HEK293 (cell line): ENCODE measurements around the gene NTN5.

Experiments used
- KLF9 ChIP-seq: fragments of 450-650 bp; formaldehyde crosslinking; IDR thresholded peaks from 2 replicates; pipeline ENCODE4 v1.5.1; 2016; ENCODE audit warnings: missing biosample characterization, missing genetic modification characterization, low read depth
- SP2 ChIP-seq: fragments of 450-650 bp; formaldehyde crosslinking; IDR thresholded peaks from 2 replicates; pipeline ENCODE4 v1.5.1; 2016; ENCODE audit warnings: missing biosample characterization, missing genetic modification characterization
- YY1 ChIP-seq: fragments of 450-650 bp; formaldehyde crosslinking; IDR thresholded peaks from 2 replicates; pipeline ENCODE4 v1.5.1; 2018; ENCODE audit warnings: missing biosample characterization, missing genetic modification characterization
- ZNF169 ChIP-seq: fragments of 450-650 bp; formaldehyde crosslinking; IDR thresholded peaks from 2 replicates; pipeline ENCODE4 v1.5.1; 2016; ENCODE audit warnings: missing biosample characterization, missing genetic modification characterization
- ZNF202 ChIP-seq: fragments of 450-650 bp; formaldehyde crosslinking; IDR thresholded peaks from 2 replicates; pipeline ENCODE4 v1.5.1; 2016; ENCODE audit warnings: missing biosample characterization, missing genetic modification characterization, borderline replicate concordance
- ZNF24 ChIP-seq: fragments of 450-650 bp; formaldehyde crosslinking; IDR thresholded peaks from 2 replicates; pipeline ENCODE4 v1.5.1; 2016; ENCODE audit warnings: missing biosample characterization, missing genetic modification characterization
- ZNF302 ChIP-seq: fragments of 450-650 bp; formaldehyde crosslinking; IDR thresholded peaks from 2 replicates; pipeline ENCODE4 v1.5.1; 2016; ENCODE audit warnings: missing biosample characterization, missing genetic modification characterization, low read depth
- ZSCAN30 ChIP-seq: fragments of 450-650 bp; IDR thresholded peaks from 2 replicates; pipeline ENCODE4 v1.5.1; 2018; ENCODE audit warnings: missing biosample characterization, mild to moderate bottlenecking, missing genetic modification characterization, moderate library complexity
- TF ChIP-seq, protein P1 (sequence below): fragments of 450-650 bp; formaldehyde crosslinking; IDR thresholded peaks from 2 replicates; pipeline ENCODE4 v1.5.1; 2016; ENCODE audit warnings: missing biosample characterization, missing genetic modification characterization
- TF ChIP-seq, protein P2 (sequence below): fragments of 450-650 bp; formaldehyde crosslinking; optimal IDR thresholded peaks from 2 replicates; pipeline ENCODE3; 2016; ENCODE audit warnings: missing biosample characterization, mild to moderate bottlenecking, missing genetic modification characterization
- TF ChIP-seq, protein P3 (sequence below): fragments of 450-650 bp; formaldehyde crosslinking; IDR thresholded peaks from 2 replicates; pipeline ENCODE4 v1.5.1; 2016; ENCODE audit warnings: missing biosample characterization, missing genetic modification characterization, borderline replicate concordance

DNA sequence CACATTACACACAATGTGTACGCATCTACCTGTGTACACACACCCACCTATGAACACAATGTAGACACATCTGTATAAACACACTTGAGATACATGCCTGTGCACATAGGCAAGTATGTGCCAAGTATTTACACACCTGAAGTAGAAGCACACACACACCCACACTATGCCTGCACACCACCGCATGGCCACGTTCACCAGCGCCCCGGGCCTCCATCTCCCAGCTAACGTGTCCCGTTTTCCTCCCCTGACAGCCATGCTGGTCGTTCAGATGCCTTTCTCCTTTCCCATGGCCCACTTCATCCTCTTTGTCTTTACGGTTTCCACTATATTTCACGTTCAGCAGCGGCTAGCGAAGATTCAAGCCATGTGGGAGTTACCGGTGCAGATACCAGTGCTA, 29.9 kb upstream of the NTN5 start:
- TF ChIP-seq ZNF302 (no peak), KLF9 (no peak), SP2 (tag by site-specific recombination) (no peak), ZNF202 (no peak), ZNF24 (tag by site-specific recombination) (no peak), ZNF169 (tag by site-specific recombination) (no peak), ZSCAN30 (tag by site-specific recombination) (no peak), YY1 (no peak)
- TF ChIP-seq, protein P1, sequence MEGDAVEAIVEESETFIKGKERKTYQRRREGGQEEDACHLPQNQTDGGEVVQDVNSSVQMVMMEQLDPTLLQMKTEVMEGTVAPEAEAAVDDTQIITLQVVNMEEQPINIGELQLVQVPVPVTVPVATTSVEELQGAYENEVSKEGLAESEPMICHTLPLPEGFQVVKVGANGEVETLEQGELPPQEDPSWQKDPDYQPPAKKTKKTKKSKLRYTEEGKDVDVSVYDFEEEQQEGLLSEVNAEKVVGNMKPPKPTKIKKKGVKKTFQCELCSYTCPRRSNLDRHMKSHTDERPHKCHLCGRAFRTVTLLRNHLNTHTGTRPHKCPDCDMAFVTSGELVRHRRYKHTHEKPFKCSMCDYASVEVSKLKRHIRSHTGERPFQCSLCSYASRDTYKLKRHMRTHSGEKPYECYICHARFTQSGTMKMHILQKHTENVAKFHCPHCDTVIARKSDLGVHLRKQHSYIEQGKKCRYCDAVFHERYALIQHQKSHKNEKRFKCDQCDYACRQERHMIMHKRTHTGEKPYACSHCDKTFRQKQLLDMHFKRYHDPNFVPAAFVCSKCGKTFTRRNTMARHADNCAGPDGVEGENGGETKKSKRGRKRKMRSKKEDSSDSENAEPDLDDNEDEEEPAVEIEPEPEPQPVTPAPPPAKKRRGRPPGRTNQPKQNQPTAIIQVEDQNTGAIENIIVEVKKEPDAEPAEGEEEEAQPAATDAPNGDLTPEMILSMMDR (tag by site-specific recombination): no peak
- TF ChIP-seq, protein P2, sequence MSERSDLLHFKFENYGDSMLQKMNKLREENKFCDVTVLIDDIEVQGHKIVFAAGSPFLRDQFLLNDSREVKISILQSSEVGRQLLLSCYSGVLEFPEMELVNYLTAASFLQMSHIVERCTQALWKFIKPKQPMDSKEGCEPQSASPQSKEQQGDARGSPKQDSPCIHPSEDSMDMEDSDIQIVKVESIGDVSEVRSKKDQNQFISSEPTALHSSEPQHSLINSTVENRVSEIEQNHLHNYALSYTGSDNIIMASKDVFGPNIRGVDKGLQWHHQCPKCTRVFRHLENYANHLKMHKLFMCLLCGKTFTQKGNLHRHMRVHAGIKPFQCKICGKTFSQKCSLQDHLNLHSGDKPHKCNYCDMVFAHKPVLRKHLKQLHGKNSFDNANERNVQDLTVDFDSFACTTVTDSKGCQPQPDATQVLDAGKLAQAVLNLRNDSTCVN (tag by site-specific recombination): no peak
- TF ChIP-seq, protein P3, sequence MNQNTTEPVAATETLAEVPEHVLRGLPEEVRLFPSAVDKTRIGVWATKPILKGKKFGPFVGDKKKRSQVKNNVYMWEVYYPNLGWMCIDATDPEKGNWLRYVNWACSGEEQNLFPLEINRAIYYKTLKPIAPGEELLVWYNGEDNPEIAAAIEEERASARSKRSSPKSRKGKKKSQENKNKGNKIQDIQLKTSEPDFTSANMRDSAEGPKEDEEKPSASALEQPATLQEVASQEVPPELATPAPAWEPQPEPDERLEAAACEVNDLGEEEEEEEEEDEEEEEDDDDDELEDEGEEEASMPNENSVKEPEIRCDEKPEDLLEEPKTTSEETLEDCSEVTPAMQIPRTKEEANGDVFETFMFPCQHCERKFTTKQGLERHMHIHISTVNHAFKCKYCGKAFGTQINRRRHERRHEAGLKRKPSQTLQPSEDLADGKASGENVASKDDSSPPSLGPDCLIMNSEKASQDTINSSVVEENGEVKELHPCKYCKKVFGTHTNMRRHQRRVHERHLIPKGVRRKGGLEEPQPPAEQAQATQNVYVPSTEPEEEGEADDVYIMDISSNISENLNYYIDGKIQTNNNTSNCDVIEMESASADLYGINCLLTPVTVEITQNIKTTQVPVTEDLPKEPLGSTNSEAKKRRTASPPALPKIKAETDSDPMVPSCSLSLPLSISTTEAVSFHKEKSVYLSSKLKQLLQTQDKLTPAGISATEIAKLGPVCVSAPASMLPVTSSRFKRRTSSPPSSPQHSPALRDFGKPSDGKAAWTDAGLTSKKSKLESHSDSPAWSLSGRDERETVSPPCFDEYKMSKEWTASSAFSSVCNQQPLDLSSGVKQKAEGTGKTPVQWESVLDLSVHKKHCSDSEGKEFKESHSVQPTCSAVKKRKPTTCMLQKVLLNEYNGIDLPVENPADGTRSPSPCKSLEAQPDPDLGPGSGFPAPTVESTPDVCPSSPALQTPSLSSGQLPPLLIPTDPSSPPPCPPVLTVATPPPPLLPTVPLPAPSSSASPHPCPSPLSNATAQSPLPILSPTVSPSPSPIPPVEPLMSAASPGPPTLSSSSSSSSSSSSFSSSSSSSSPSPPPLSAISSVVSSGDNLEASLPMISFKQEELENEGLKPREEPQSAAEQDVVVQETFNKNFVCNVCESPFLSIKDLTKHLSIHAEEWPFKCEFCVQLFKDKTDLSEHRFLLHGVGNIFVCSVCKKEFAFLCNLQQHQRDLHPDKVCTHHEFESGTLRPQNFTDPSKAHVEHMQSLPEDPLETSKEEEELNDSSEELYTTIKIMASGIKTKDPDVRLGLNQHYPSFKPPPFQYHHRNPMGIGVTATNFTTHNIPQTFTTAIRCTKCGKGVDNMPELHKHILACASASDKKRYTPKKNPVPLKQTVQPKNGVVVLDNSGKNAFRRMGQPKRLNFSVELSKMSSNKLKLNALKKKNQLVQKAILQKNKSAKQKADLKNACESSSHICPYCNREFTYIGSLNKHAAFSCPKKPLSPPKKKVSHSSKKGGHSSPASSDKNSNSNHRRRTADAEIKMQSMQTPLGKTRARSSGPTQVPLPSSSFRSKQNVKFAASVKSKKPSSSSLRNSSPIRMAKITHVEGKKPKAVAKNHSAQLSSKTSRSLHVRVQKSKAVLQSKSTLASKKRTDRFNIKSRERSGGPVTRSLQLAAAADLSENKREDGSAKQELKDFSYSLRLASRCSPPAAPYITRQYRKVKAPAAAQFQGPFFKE (tag by site-specific recombination): no peak
